ENCODE data around the gene ABLIM3. TPM values are rescaled to one million over a fixed set of nuclear protein-coding genes. Genes with fewer than 3 reads are reported as not detected.

Gene ABLIM3
- 3.7 and 7.2 TPM in 2 replicates for total RNA-seq

- TF ChIP-seq CTCF (IDR thresholded peaks at IDR 0.05; ENCODE audit: insufficient read depth, low read length, severe bottlenecking): peak; percentile 88
- H3K4me3 ChIP-seq (ENCODE audit: low read depth, low read length): peak within 1 kb of the TSS; percentile 57
- no peaks in the 10 kb centered on the region for H3K27me3 ChIP-seq (ENCODE audit: control insufficient read depth, insufficient read depth, low read length)
- FAIRE-seq: no peak
- DNase-seq (ENCODE audit: low read depth): peak; percentile 41
- no peaks in the 10 kb centered on the region for H3K36me3 ChIP-seq (ENCODE audit: control insufficient read depth, insufficient read depth, low read length)
These were observed at the start of gene ABLIM3 for GRCh38 chr5:149141224-149141956. Gene ABLIM3, plus strand, starts transcription at chr5:149141493. Its CDS starts 603 bp downstream, at chr5:149142096.

GRCh38 chr5:149093625-149094024 lies 47.7 kb upstream of the ABLIM3 start:
- H3K36me3 ChIP-seq (ENCODE audit: control insufficient read depth, insufficient read depth, low read length): no peaks in the 10 kb centered on the region
- no peak overlapping the region for H3K4me3 ChIP-seq (ENCODE audit: low read depth, low read length)
- FAIRE-seq (no peak), DNase-seq (ENCODE audit: low read depth) (no peak)
- no peak for TF ChIP-seq CTCF (IDR thresholded peaks at IDR 0.05; ENCODE audit: insufficient read depth, low read length, severe bottlenecking)
- no peaks in the 10 kb centered on the region for H3K27me3 ChIP-seq (ENCODE audit: control insufficient read depth, insufficient read depth, low read length)

- peak; percentile 43 for FAIRE-seq
- Histone ChIP-seq H3K36me3 (ENCODE audit: control insufficient read depth, insufficient read depth, low read length) (no peaks in the 10 kb centered on the region), H3K27me3 (ENCODE audit: control insufficient read depth, insufficient read depth, low read length) (no peaks in the 10 kb centered on the region), H3K4me3 (ENCODE audit: low read depth, low read length) (no peak overlapping the region)
- DNase-seq (ENCODE audit: low read depth): peak; percentile 28
- TF ChIP-seq CTCF (IDR thresholded peaks at IDR 0.05; ENCODE audit: insufficient read depth, low read length, severe bottlenecking): no peak
These were observed 46.3 kb upstream of the ABLIM3 start for GRCh38 chr5:149094996-149095395.

- TF ChIP-seq CTCF (IDR thresholded peaks at IDR 0.05; ENCODE audit: insufficient read depth, low read length, severe bottlenecking): no peak
- no peak for DNase-seq (ENCODE audit: low read depth)
- H3K27me3 ChIP-seq (ENCODE audit: control insufficient read depth, insufficient read depth, low read length): no peaks in the 10 kb centered on the region
- H3K36me3 ChIP-seq (ENCODE audit: control insufficient read depth, insufficient read depth, low read length): no peaks in the 10 kb centered on the region
- no peak for FAIRE-seq
- no peak overlapping the region for H3K4me3 ChIP-seq (ENCODE audit: low read depth, low read length)
These were observed 41.4 kb upstream of the ABLIM3 start for GRCh38 chr5:149099920-149100319.

- Histone ChIP-seq H3K4me3 (ENCODE audit: low read depth, low read length) (no peak overlapping the region), H3K27me3 (ENCODE audit: control insufficient read depth, insufficient read depth, low read length) (no peaks in the 10 kb centered on the region), H3K36me3 (ENCODE audit: control insufficient read depth, insufficient read depth, low read length) (no peaks in the 10 kb centered on the region)
- no peak for FAIRE-seq
- no peak for DNase-seq (ENCODE audit: low read depth)
- no peak for TF ChIP-seq CTCF (IDR thresholded peaks at IDR 0.05; ENCODE audit: insufficient read depth, low read length, severe bottlenecking)
These were observed 41.0 kb upstream of the ABLIM3 start for GRCh38 chr5:149100331-149100730.
